T follicular helper cell (primary cell): ENCODE data around the gene MEGF11.

Experiments used
- DNase-seq: peaks from one replicate; pipeline ENCODE4 v3.0.0-alpha.2; 2020; ENCODE audit warnings: low read depth

The MEGF11 gene

GRCh38 chr15:66215811-66216210, 37.7 kb downstream of the MEGF11 start:
- DNase-seq, result no peak

GRCh38 chr15:66214246-66214645, 39.3 kb downstream of the MEGF11 start:
- no peak for DNase-seq

- DNase-seq, result no peak
Measured at GRCh38 chr15:66212563-66212921, 41.0 kb downstream of the MEGF11 start.

- no peak for DNase-seq
Measured at GRCh38 chr15:66211670-66212562, 41.6 kb downstream of the MEGF11 start.

GRCh38 chr15:66210684-66211083, 42.9 kb downstream of the MEGF11 start:
- no peak for DNase-seq

- DNase-seq, result no peak
Measured at GRCh38 chr15:66198757-66199156, 54.8 kb downstream of the MEGF11 start.

GRCh38 chr15:66196602-66197001, 56.9 kb downstream of the MEGF11 start:
- DNase-seq, result no peak

GRCh38 chr15:66195621-66196230, 57.8 kb downstream of the MEGF11 start:
- no peak for DNase-seq

- DNase-seq, result no peak
Measured at GRCh38 chr15:66193066-66193465, 60.5 kb downstream of the MEGF11 start.

GRCh38 chr15:66190746-66191145, 62.8 kb downstream of the MEGF11 start:
- DNase-seq, result no peak

GRCh38 chr15:66189291-66189690, 64.3 kb downstream of the MEGF11 start:
- no peak for DNase-seq

- DNase-seq, result no peak
Measured at GRCh38 chr15:66188464-66188863, 65.1 kb downstream of the MEGF11 start.

- DNase-seq, result no peak
Measured at GRCh38 chr15:66187271-66187670, 66.3 kb downstream of the MEGF11 start.

- DNase-seq, result no peak
Measured at GRCh38 chr15:66186049-66186825, 67.3 kb downstream of the MEGF11 start.

GRCh38 chr15:66184936-66185790, 68.4 kb downstream of the MEGF11 start:
- no peak for DNase-seq

GRCh38 chr15:66184492-66184891, 69.1 kb downstream of the MEGF11 start:
- no peak for DNase-seq

- no peak for DNase-seq
Measured at GRCh38 chr15:66180531-66181097, 72.9 kb downstream of the MEGF11 start.

GRCh38 chr15:66178531-66178910, 75.0 kb downstream of the MEGF11 start:
- DNase-seq, result no peak

- no peak for DNase-seq
Measured at GRCh38 chr15:66172324-66172980, 81.1 kb downstream of the MEGF11 start.

- no peak for DNase-seq
Measured at GRCh38 chr15:66171841-66172240, 81.7 kb downstream of the MEGF11 start.

GRCh38 chr15:66170716-66171115, 82.8 kb downstream of the MEGF11 start:
- no peak for DNase-seq
